Naive thymus-derived CD8-positive, alpha-beta T cell (primary cell): ENCODE results near the gene MORF4L2. TPM values are rescaled to one million over a fixed set of nuclear protein-coding genes. Genes with fewer than 3 reads are reported as not detected.

Experiments
- ATAC-seq, 2 donors: fragments of 150-1000 bp; cut with Tn5 transposase in 1 of 2; sonication (Bioruptor Pico), chemical (Tn5 transposase) in 1 of 2; 1 replicate in 1 of 2; 2 replicates in 1 of 2; pipeline ENCODE4 v1.10.0; 2021; ENCODE audit warnings: mild to moderate bottlenecking in 2 of 2, moderate library complexity in 2 of 2
- POLR2A ChIA-PET: fragments of 350-600 bp; sonication (Branson Sonifier 250); formaldehyde crosslinking; loops from one replicate; lab custom pipeline; 2021; ENCODE audit warnings: antibody characterized with exemption; lab: Charles Lee
- DNase-seq, 10 donors: peaks; one replicate each; pipeline versions ENCODE4 v3.0.0 to v3.0.0-alpha.2; 2020 to 2022
- H3K27ac Mint-ChIP-seq, 10 donors: one replicate each; pipeline ENCODE4 v1.8.0; 2020 to 2022; ENCODE audit warnings: mild to moderate bottlenecking in 10 of 10, mixed read lengths in 10 of 10, moderate library complexity in 4 of 10, inconsistent platforms in 1 of 10
- H3K27me3 Mint-ChIP-seq, 5 donors: one replicate each; pipeline ENCODE4 v1.8.0; 2021 to 2022; ENCODE audit warnings: mixed read lengths in 5 of 5
- H3K36me3 Mint-ChIP-seq, 3 donors: one replicate each; pipeline ENCODE4 v1.8.0; 2020 to 2022; ENCODE audit warnings: mixed read lengths in 3 of 3, mild to moderate bottlenecking in 2 of 3, inconsistent platforms in 1 of 3
- H3K4me1 Mint-ChIP-seq, 4 donors: one replicate each; pipeline ENCODE4 v1.8.0; 2021 to 2022; ENCODE audit warnings: mixed read lengths in 4 of 4
- H3K4me3 Mint-ChIP-seq, 10 donors: one replicate each; pipeline ENCODE4 v1.8.0; 2020 to 2022; ENCODE audit warnings: mild to moderate bottlenecking in 10 of 10, mixed read lengths in 10 of 10, moderate library complexity in 6 of 10, inconsistent platforms in 1 of 10
- H3K9me3 Mint-ChIP-seq, 9 donors: one replicate each; pipeline ENCODE4 v1.8.0; 2020 to 2022; ENCODE audit warnings: mixed read lengths in 9 of 9, mild to moderate bottlenecking in 3 of 9, inconsistent platforms in 1 of 9, moderate library complexity in 1 of 9
- polyA plus RNA-seq, 3 donors: library from polyadenylated mRNA; unstranded; fragments of 300-500 nt; fragmentation: Illumina TruSeq; gene quantifications; one replicate each; pipeline ENCODE4 v1.2.3, GENCODE V29; 2021
- total RNA-seq, 8 experiments: library from RNA in 2 of 8; stranded (reverse) in 2 of 8; gene quantifications; one replicate each; pipeline ENCODE4 v1.2.3 and lab custom pipeline; 2021 to 2026

MORF4L2 gene
- total RNA-seq (100 to 1,000 TPM; 110 to 111 TPM), polyA plus RNA-seq (10 to 100 TPM; 66.3 to 96.5 (median 78.2) TPM), total RNA-seq (lab: John Stamatoyannopoulos, UW) (62.8 to 138 (median 78.6) reads per million in 6 experiments)

GRCh38 chrX:103686199-103687072 is at the start of gene MORF4L2:
TSS of gene MORF4L2 (minus strand) at chrX:103686699. CDS start at chrX:103677027, 9,672 bp downstream.
- POLR2A ChIA-PET = interaction anchor here (0.6 to 1.5 kb wide), 8 partner anchors 57 to 1755 kb away, joined by 3 to 11 read pairs (median 4); partner anchors contain the start of genes TCEAL3 and ZMAT1
- Mint-ChIP-seq H3K4me1 (peaks cover 5 to 13% (median 10%) of the 10 kb centered on the region in 4 donors), H3K27me3 (no peaks in the 10 kb centered on the region), H3K9me3 (no peaks in the 10 kb centered on the region), H3K4me3 (peak within 1 kb of the TSS in 7 of 10 donors; percentile 51 to 81 (median 77)), H3K36me3 (peaks cover 0 to 30% (median 0%) of the 10 kb centered on the region in 3 donors), H3K27ac (peak within 1 kb of the TSS in 6 of 10 donors; percentile 7 to 90 (median 84))
- DNase-seq (peak in 9 of 10 donors; percentile 55 to 97 (median 90)), ATAC-seq (peak; percentile 86 to 87)

GRCh38 chrX:103734125-103734760 is 47.7 kb upstream of the MORF4L2 start:
- no peak for DNase-seq
- Mint-ChIP-seq H3K27me3 (peaks cover 0 to 4% (median 2%) of the 10 kb centered on the region in 5 donors), H3K27ac (no peak overlapping the region), H3K4me1 (peaks cover 3 to 14% (median 6%) of the 10 kb centered on the region in 4 donors), H3K9me3 (no peaks in the 10 kb centered on the region), H3K36me3 (no peaks in the 10 kb centered on the region), H3K4me3 (no peak overlapping the region)
- POLR2A ChIA-PET = no interaction called here
- no peak for ATAC-seq

GRCh38 chrX:103733017-103733416 is 46.5 kb upstream of the MORF4L2 start:
- Mint-ChIP-seq H3K4me1 (peaks cover 3 to 16% (median 6%) of the 10 kb centered on the region in 4 donors), H3K4me3 (no peak overlapping the region), H3K9me3 (no peaks in the 10 kb centered on the region), H3K27me3 (peaks cover 0 to 2% (median 0%) of the 10 kb centered on the region in 5 donors), H3K27ac (no peak overlapping the region), H3K36me3 (no peaks in the 10 kb centered on the region)
- no peak for ATAC-seq
- POLR2A ChIA-PET = no interaction called here
- no peak for DNase-seq

GRCh38 chrX:103730796-103731493 is 44.4 kb upstream of the MORF4L2 start:
- Mint-ChIP-seq H3K36me3 (no peaks in the 10 kb centered on the region), H3K27me3 (peaks cover 0 to 2% (median 0%) of the 10 kb centered on the region in 5 donors), H3K4me3 (no peak overlapping the region), H3K9me3 (no peaks in the 10 kb centered on the region), H3K27ac (no peak overlapping the region), H3K4me1 (peaks cover 3 to 16% (median 6%) of the 10 kb centered on the region in 4 donors)
- POLR2A ChIA-PET = no interaction called here
- DNase-seq (no peak), ATAC-seq (no peak)

- POLR2A ChIA-PET = no interaction called here
- Mint-ChIP-seq H3K27me3 (peaks cover 0 to 2% (median 0%) of the 10 kb centered on the region in 5 donors), H3K27ac (peak overlapping the region in 1 of 10 donors; percentile 71), H3K4me1 (peaks cover 3 to 16% (median 6%) of the 10 kb centered on the region in 4 donors), H3K4me3 (no peak overlapping the region), H3K9me3 (no peaks in the 10 kb centered on the region), H3K36me3 (no peaks in the 10 kb centered on the region)
- no peak for DNase-seq
- ATAC-seq = no peak
These were observed 43.8 kb upstream of the MORF4L2 start for GRCh38 chrX:103730147-103730795.

GRCh38 chrX:103729015-103729414 is 42.5 kb upstream of the MORF4L2 start:
- DNase-seq (no peak), ATAC-seq (no peak)
- POLR2A ChIA-PET = no interaction called here
- no peaks in the 10 kb centered on the region for H3K36me3 Mint-ChIP-seq
- no peaks in the 10 kb centered on the region for H3K9me3 Mint-ChIP-seq
- H3K4me1 Mint-ChIP-seq = peaks cover 3 to 16% (median 6%) of the 10 kb centered on the region in 4 donors
- H3K27ac Mint-ChIP-seq = no peak overlapping the region
- peaks cover 0 to 2% (median 0%) of the 10 kb centered on the region in 5 donors for H3K27me3 Mint-ChIP-seq
- no peak overlapping the region for H3K4me3 Mint-ChIP-seq

GRCh38 chrX:103727115-103727514 is 40.6 kb upstream of the MORF4L2 start:
- no peaks in the 10 kb centered on the region for H3K9me3 Mint-ChIP-seq
- peaks cover 0 to 2% (median 0%) of the 10 kb centered on the region in 5 donors for H3K27me3 Mint-ChIP-seq
- ATAC-seq = no peak
- POLR2A ChIA-PET = no interaction called here
- no peak overlapping the region for H3K4me3 Mint-ChIP-seq
- no peaks in the 10 kb centered on the region for H3K36me3 Mint-ChIP-seq
- H3K27ac Mint-ChIP-seq = peak overlapping the region in 1 of 10 donors; percentile 40
- peaks cover 3 to 16% (median 6%) of the 10 kb centered on the region in 4 donors for H3K4me1 Mint-ChIP-seq
- no peak for DNase-seq

- POLR2A ChIA-PET = no interaction called here
- H3K27me3 Mint-ChIP-seq = peaks cover 0 to 2% (median 0%) of the 10 kb centered on the region in 5 donors
These were observed 40.0 kb upstream of the MORF4L2 start for GRCh38 chrX:103726477-103726876.

GRCh38 chrX:103722505-103722904 is 36.0 kb upstream of the MORF4L2 start:
- H3K9me3 Mint-ChIP-seq = no peaks in the 10 kb centered on the region
- no peak for DNase-seq
- no peak for ATAC-seq
- no peaks in the 10 kb centered on the region for H3K36me3 Mint-ChIP-seq
- no peaks in the 10 kb centered on the region for H3K27me3 Mint-ChIP-seq
- no peak overlapping the region for H3K27ac Mint-ChIP-seq
- H3K4me3 Mint-ChIP-seq = no peak overlapping the region
- H3K4me1 Mint-ChIP-seq = no peaks in the 10 kb centered on the region
- POLR2A ChIA-PET = no interaction called here

More at GRCh38 chrX:103726477-103726876, 40.0 kb upstream of the MORF4L2 start:
- Mint-ChIP-seq H3K4me1 (peaks cover 3 to 16% (median 6%) of the 10 kb centered on the region in 4 donors), H3K27ac (no peak overlapping the region), H3K4me3 (no peak overlapping the region), H3K9me3 (no peaks in the 10 kb centered on the region), H3K36me3 (no peaks in the 10 kb centered on the region)
- no peak for DNase-seq
- no peak for ATAC-seq

- POLR2A ChIA-PET = no interaction called here
- DNase-seq (no peak), ATAC-seq (no peak)
- Mint-ChIP-seq H3K9me3 (no peaks in the 10 kb centered on the region), H3K36me3 (no peaks in the 10 kb centered on the region), H3K27ac (no peak overlapping the region), H3K27me3 (no peaks in the 10 kb centered on the region), H3K4me3 (no peak overlapping the region), H3K4me1 (no peaks in the 10 kb centered on the region)
These were observed 31.6 kb upstream of the MORF4L2 start for GRCh38 chrX:103718120-103718519.

- Mint-ChIP-seq H3K27me3 (no peaks in the 10 kb centered on the region), H3K9me3 (no peaks in the 10 kb centered on the region), H3K4me1 (no peaks in the 10 kb centered on the region), H3K4me3 (no peak overlapping the region), H3K27ac (no peak overlapping the region), H3K36me3 (no peaks in the 10 kb centered on the region)
- DNase-seq (no peak), ATAC-seq (no peak)
- POLR2A ChIA-PET = no interaction called here
These were observed 30.5 kb upstream of the MORF4L2 start for GRCh38 chrX:103716962-103717361.

- Mint-ChIP-seq H3K27ac (no peak within 1 kb of the TSS), H3K27me3 (peaks cover 0 to 4% (median 0%) of the 10 kb centered on the region in 5 donors), H3K4me3 (no peak within 1 kb of the TSS), H3K9me3 (no peaks in the 10 kb centered on the region), H3K36me3 (peaks cover 0 to 1% (median 0%) of the 10 kb centered on the region in 3 donors), H3K4me1 (peaks cover 0 to 2% (median under 1%) of the 10 kb centered on the region in 4 donors)
- no peak for DNase-seq
- no peak for ATAC-seq
- POLR2A ChIA-PET = interaction anchor here (0.6 kb wide), 1 partner anchor 1001 kb away, joined by 3 read pairs; no protein-coding TSS in a partner anchor
These were observed 24.1 kb upstream of the MORF4L2 start, which contains the start of gene TMEM31 for GRCh38 chrX:103710609-103711008. TSS of gene TMEM31 (plus strand) at chrX:103710909. CDS start at chrX:103712259, 1,350 bp downstream.
